Ureter (tissue), 1 donor: ENCODE measurements around the gene MRPL32. TPM values are rescaled to one million over a fixed set of nuclear protein-coding genes. Genes with fewer than 3 reads are reported as not detected.

Source experiments
- DNase-seq: peaks from one replicate; pipeline ENCODE4 v3.0.0-alpha.2; 2020; ENCODE audit warnings: low spot score
- total RNA-seq: library from RNA; stranded (reverse); gene quantifications from one replicate; pipeline ENCODE4 v1.2.4, GENCODE V29; 2023
- donor health status: DM: yes; HTN: yes; CAD: no.

Gene MRPL32
- total RNA-seq, 1 donor from 2014 or later, result 41.5 TPM

DNA sequence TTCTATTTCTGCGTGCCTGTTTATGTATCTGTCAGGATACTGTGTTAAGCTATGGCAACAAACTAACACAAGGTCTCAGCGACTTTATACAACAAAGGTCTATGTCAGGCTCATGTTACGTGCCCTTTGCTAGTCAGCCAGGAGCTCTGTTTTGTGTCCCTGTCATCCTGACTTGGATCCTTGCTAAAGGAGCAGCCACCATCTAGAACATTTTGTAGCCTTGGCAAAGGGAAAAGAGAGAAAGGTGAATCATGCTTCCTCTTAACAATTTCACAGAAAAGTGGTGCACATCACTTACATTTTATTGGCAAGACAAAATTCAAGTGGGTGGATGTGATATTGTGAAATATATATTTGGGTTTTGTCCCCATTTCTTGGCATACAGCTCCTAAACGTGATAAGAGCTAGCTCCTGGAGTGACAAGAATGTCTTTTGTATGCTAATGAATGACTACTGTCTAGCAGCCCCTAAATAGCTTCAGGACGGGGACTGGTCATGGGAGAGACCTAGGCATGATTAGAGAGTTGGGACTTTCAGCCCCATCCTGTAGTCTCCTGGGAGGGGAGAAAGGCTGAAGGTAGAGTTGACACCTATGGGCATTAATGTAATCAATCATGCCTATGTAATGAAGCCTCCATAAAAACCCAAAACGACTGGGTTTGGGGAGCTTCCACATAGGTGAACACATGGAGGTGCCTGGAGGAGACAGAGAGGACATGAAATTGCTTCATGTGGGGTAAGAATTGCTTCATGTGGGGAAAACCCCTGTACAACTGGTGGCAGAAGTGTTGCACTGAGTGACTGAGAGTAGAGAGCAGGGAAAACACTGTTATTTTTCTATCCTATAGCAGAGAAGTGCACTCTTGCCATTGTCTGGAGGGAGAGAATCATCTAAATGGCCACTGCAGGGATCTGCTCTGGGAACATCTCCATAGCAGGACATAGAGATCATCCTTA lies 33.0 kb downstream of the MRPL32 start:
- no peak for DNase-seq

DNA sequence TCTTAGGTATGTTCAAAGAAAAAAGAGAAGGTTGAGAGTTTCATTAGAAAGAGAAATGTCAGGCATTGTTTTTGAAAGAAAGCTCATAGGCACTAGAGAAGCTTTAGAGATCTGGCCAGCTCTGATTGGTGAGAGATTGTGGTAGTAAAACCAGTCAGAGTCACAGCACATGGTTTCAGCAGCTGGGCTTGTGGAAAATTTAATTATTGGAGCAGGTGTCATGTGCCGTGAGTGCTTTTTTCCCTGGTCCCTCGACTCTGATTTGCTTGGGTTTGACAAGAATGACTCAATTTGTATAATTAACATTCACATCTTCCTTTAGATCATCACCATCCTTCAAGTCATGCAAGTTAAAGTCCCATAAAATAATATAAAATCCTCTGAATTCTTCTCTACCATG lies 35.2 kb downstream of the MRPL32 start:
- no peak for DNase-seq

DNA sequence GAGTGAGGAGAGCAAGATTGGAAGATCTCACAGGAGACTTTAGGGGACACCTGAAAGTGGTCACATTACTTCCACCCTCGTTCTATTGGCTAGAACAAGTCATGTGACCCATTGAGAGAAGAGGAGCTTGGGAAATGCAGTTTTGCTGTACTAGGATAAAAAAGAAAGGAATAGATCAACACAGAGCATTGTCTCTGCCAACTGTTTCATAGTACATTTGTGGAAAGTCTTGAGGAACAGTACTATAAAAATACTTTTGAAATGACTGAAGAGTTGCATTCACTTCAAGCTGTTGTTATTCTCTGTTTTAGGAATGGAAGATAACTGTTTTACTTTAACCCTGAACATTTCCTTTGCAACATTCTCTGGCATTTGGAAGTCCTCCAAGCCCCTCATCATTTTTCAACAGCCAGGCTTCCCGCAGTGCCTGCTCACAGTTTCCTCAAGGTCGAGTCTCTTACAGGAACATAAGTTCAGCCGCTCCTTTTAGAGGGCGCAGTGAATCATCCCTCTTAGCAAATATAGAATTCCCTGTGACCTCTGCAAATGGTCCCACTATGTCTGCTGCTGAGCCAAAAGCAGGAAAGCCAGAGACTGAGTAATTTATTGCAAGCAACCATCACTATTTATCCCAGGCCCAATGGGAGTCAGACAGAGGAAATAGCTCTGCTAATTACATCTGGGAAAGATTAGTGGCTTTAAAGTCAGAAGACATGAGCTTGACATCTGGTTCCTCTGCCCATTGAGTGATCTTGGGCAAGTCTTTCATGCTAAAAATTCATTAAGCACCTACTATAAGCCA lies 40.7 kb downstream of the MRPL32 start:
- peak; percentile 48 for DNase-seq

DNA sequence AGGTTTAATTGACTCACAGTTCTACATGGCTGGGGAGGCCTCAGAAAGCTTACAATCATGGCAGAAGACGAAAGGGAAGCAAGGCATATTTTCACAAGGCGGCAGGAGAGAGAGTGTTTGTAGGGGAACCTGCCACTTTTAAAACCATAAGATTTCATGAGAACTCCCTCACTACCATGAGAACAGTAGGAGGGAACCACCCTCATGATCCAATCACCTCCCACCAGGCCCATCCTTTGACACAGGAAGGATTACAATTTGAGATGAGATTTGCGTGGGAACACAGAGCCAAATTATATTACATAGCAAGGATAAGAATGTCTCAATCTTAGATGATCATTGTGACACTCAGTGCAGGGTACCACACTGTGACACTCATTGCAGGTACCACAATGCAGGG lies 44.2 kb downstream of the MRPL32 start:
- DNase-seq, result no peak

- no peak for DNase-seq
These were observed 46.3 kb downstream of the MRPL32 start for GRCh38 chr7:42978496-42978895.

- DNase-seq, result no peak
These were observed 47.9 kb downstream of the MRPL32 start for GRCh38 chr7:42980084-42980483.

DNA sequence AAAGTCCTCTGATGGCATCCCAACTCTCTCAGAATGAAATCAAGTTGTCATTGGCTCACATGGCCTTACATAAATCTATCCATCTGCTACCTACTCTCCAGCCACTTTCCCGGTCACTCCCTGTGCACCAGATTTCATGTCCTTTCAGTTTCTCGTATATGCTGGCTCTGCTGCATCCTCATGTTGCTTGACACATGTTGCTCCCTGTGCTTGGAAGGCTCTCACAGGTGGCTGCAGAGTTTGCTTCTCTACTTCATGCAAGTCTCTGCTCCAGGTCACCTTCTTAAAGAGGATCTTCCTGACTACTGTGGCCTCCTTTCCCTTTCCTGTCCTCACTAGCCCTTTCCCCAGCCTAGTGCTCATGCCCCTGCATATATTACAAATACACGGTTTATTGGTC lies 48.3 kb downstream of the MRPL32 start:
- no peak for DNase-seq

- DNase-seq, result no peak
These were observed 49.4 kb downstream of the MRPL32 start for GRCh38 chr7:42981601-42982000.

DNA sequence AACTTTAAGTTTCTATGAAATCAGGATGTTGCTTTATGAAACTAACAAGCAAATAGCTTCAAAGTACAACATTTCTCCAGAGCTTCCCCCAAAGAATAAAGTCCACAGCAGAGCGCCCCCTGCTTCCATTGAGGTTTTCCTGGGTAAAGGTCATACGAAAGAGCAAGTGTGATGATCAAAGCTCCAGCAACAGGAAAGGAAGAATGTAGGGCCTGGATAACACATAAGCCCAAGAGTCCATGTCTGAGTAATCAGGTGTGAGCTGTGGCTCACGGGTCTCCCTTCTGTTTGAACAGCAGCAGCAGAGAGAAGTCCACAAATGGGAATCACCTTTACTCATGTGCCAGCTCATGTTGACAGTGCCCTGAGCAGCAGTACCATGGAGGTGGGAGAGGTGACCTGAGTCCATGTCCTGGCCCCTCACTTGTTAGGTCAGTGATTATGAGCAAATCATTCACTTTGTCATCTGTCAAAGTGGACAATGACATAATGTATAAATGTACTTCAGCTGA lies 50.5 kb downstream of the MRPL32 start:
- no peak for DNase-seq

GRCh38 chr7:42984137-42984536 lies 52.0 kb downstream of the MRPL32 start:
- DNase-seq, result no peak

GRCh38 chr7:42986213-42986612 lies 54.0 kb downstream of the MRPL32 start:
- no peak for DNase-seq

- no peak for DNase-seq
These were observed 54.6 kb downstream of the MRPL32 start for GRCh38 chr7:42986781-42987248.

Other genes starting within 250 kb of the MRPL32 start
- gene C7orf25, start 20.3 kb upstream of the MRPL32 start, total RNA-seq, result 6.6 TPM
- 46.7 TPM for gene PSMA2, start 202 bp upstream of the MRPL32 start, total RNA-seq
- 1.3 TPM for gene HECW1, start 180.3 kb downstream of the MRPL32 start, total RNA-seq